DMS53 treated with DMSO at 0.1 percent for 48 hours (cell line): Measurements from ENCODE around the gene CALML5.
"Not testable (repeated sequence)": the region's sequence is repeated elsewhere in the genome, so short reads cannot be mapped to it uniquely, and the experiment has no call there.

Source experiments
- DNase-seq: peaks from one replicate; lab custom pipeline; 2025; ENCODE audit not compliant: unreplicated experiment; lab: John Stamatoyannopoulos, UW

Gene CALML5

GRCh38 chr10:5485290-5485689, 14.1 kb downstream of the CALML5 start:
- no peak for DNase-seq

- no peak for DNase-seq
Measured at GRCh38 chr10:5484205-5484604, 15.2 kb downstream of the CALML5 start.

GRCh38 chr10:5482016-5482415, 17.4 kb downstream of the CALML5 start:
- DNase-seq = no peak

- DNase-seq = no peak
Measured at GRCh38 chr10:5481121-5481520, 18.2 kb downstream of the CALML5 start.

- DNase-seq = no peak
Measured at GRCh38 chr10:5480162-5480941, 19.0 kb downstream of the CALML5 start.

GRCh38 chr10:5479481-5480161, 19.7 kb downstream of the CALML5 start:
- no peak for DNase-seq

GRCh38 chr10:5478694-5479305, 20.6 kb downstream of the CALML5 start:
- DNase-seq = no peak

- DNase-seq = no peak
Measured at GRCh38 chr10:5477948-5478693, 21.2 kb downstream of the CALML5 start.

GRCh38 chr10:5476918-5477525, 22.3 kb downstream of the CALML5 start:
- no peak for DNase-seq

GRCh38 chr10:5475974-5476807, 23.2 kb downstream of the CALML5 start:
- DNase-seq = not testable (repeated sequence)

- DNase-seq = not testable (repeated sequence)
Measured at GRCh38 chr10:5475088-5475487, 24.3 kb downstream of the CALML5 start.

GRCh38 chr10:5474642-5475041, 24.7 kb downstream of the CALML5 start:
- DNase-seq = not testable (repeated sequence)

- no peak for DNase-seq
Measured at GRCh38 chr10:5470062-5470751, 29.2 kb downstream of the CALML5 start.

- DNase-seq = no peak
Measured at GRCh38 chr10:5469353-5470061, 29.9 kb downstream of the CALML5 start.

- no peak for DNase-seq
Measured at GRCh38 chr10:5468262-5469106, 30.9 kb downstream of the CALML5 start.

GRCh38 chr10:5467634-5468255, 31.6 kb downstream of the CALML5 start:
- no peak for DNase-seq

- no peak for DNase-seq
Measured at GRCh38 chr10:5467207-5467535, 32.2 kb downstream of the CALML5 start.
